A673 (cell line): ENCODE data around the gene SNRNP25. TPM values are rescaled to one million over a fixed set of nuclear protein-coding genes. Genes with fewer than 3 reads are reported as not detected.
"Not testable (repeated sequence)": the region's sequence is repeated elsewhere in the genome, so short reads cannot be mapped to it uniquely, and the experiment has no call there.

Source experiments
- BruUV-seq: library from RNA; stranded (reverse); fragments of 400-500 nt; replicated peaks from 2 replicates; lab custom pipeline; 2021; lab: Mats Ljungman, UMichigan
- CTCF ChIA-PET: fragments of 300-600 bp; sonication (Branson Sonifier 250); formaldehyde crosslinking; loops from one replicate; lab custom pipeline; 2022; ENCODE audit warnings: antibody characterized with exemption; lab: Charles Lee
- POLR2A ChIA-PET: fragments of 300-600 bp; sonication (Branson Sonifier 250); formaldehyde crosslinking; loops from one replicate; lab custom pipeline; 2022; ENCODE audit warnings: antibody characterized with exemption; ENCODE audit not compliant: low non-redundant PET; lab: Charles Lee
- DNase-seq: peaks from one replicate; pipeline ENCODE4 v3.0.0-alpha.2; 2015; ENCODE audit warnings: low spot score
- H3K27ac ChIP-seq: fragments of 200-600 bp; sonication (generic); 2 replicates; pipeline ENCODE4 v1.5.1; 2016; ENCODE audit warnings: mixed run types, low read depth, mild to moderate bottlenecking, mixed read lengths, antibody characterized with exemption, low read length; ENCODE audit not compliant: poor library complexity, severe bottlenecking
- H3K27me3 ChIP-seq: fragments of 200-600 bp; sonication (generic); replicated peaks from 2 replicates; pipeline ENCODE4 v1.6.1; 2017; ENCODE audit warnings: mixed run types, low read depth, mild to moderate bottlenecking, mixed read lengths, antibody characterized with exemption, low read length; ENCODE audit not compliant: insufficient read depth, poor library complexity
- H3K36me3 ChIP-seq: fragments of 200-600 bp; sonication (generic); 2 replicates; pipeline ENCODE4 v1.6.1; 2016; ENCODE audit warnings: mixed run types, mild to moderate bottlenecking, mixed read lengths, antibody characterized with exemption, low read length; ENCODE audit not compliant: insufficient read depth, poor library complexity, severe bottlenecking
- H3K4me1 ChIP-seq: fragments of 200-600 bp; sonication (generic); 2 replicates; pipeline ENCODE4 v1.6.1; 2017; ENCODE audit warnings: mixed run types, mild to moderate bottlenecking, mixed read lengths, antibody characterized with exemption, low read length; ENCODE audit not compliant: insufficient read depth, poor library complexity, severe bottlenecking
- H3K4me3 ChIP-seq: fragments of 200-600 bp; sonication (generic); 2 replicates; pipeline ENCODE4 v1.5.1; 2016; ENCODE audit warnings: low read depth, mixed run types, mild to moderate bottlenecking, mixed read lengths, low read length; ENCODE audit not compliant: poor library complexity, severe bottlenecking
- H3K9me3 ChIP-seq: fragments of 200-600 bp; sonication (generic); 2 replicates; pipeline ENCODE4 v1.6.1; 2016; ENCODE audit warnings: mixed run types, low read depth, mild to moderate bottlenecking, mixed read lengths, antibody characterized with exemption, low read length; ENCODE audit not compliant: poor library complexity, severe bottlenecking
- intact Hi-C: fragments of 100-400 bp; cut with micrococcal nuclease; formaldehyde crosslinking; loops from one replicate; pipeline ENCODE4 v1.10.0; 2022; ENCODE audit not compliant: unreplicated experiment
- total RNA-seq: library from RNA; stranded (reverse); gene quantifications from 2 replicates; pipeline ENCODE4 v1.2.3, GENCODE V29; 2021

The SNRNP25 gene
- total RNA-seq, 1 experiment from 2014 or later: 54.9 TPM

DNA sequence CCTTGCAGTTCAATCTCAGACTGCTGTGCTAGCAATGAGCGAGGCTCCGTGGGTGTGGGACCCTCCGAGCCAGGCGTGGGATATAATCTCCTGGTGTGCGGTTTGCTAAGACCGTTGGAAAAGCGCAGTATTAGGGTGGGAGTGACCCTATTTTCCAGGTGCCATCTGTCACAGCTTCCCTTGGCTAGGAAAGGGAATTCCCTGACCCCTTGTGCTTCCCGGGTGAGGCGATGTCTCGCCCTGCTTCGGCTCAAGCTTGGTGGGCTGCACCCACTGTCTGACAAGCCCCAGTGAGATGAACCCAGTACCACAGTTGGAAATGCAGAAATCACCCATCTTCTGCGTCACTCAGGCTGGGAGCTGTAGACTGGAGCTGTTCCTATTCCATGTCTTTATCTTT lies 32.7 kb upstream of the SNRNP25 start:
- POLR2A ChIA-PET, DNase-seq, H3K4me1 ChIP-seq, H3K27me3 ChIP-seq, H3K36me3 ChIP-seq, CTCF ChIA-PET, intact Hi-C loops, H3K4me3 ChIP-seq, H3K9me3 ChIP-seq, BruUV-seq, H3K27ac ChIP-seq: not testable (repeated sequence)

GRCh38 chr16:24151-24550 lies 29.5 kb upstream of the SNRNP25 start:
- DNase-seq, intact Hi-C loops, H3K27ac ChIP-seq, H3K27me3 ChIP-seq, BruUV-seq, H3K4me1 ChIP-seq, H3K9me3 ChIP-seq, H3K36me3 ChIP-seq, H3K4me3 ChIP-seq: not testable (repeated sequence)
- CTCF ChIA-PET: interaction anchor here (0.6 kb wide), 1 partner anchor 67 kb away, joined by 14 read pairs; no protein-coding TSS in a partner anchor
- POLR2A ChIA-PET: interaction anchor here (0.6 kb wide), 1 partner anchor 42 kb away, joined by 20 read pairs; no protein-coding TSS in a partner anchor

DNA sequence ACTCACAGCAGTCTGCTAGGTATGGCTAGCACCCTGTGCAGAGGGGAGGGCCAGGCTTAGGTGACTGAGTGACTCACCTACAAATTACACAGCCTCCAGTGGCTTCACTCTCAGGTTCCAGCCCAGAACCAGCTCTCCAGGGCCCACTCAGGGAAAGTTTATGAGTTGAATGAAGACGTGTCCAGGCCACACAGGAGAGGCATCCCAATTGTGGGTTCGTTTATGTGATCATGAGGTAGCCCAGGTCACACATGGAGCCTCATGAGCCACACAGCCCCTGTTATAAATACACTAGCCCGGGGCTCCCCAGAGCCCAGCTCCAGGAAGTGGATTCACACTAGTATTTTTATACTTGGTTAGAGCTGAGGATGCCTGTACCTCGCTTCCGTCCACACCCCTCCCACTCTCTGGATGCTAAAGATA lies 27.7 kb upstream of the SNRNP25 start:
- BruUV-seq, H3K36me3 ChIP-seq, H3K4me3 ChIP-seq, H3K27me3 ChIP-seq, H3K4me1 ChIP-seq, CTCF ChIA-PET, POLR2A ChIA-PET, H3K9me3 ChIP-seq, DNase-seq, H3K27ac ChIP-seq, intact Hi-C loops: not testable (repeated sequence)

GRCh38 chr16:30627-31026 lies 23.0 kb upstream of the SNRNP25 start:
- H3K36me3 ChIP-seq, H3K4me1 ChIP-seq, DNase-seq, intact Hi-C loops, CTCF ChIA-PET, H3K9me3 ChIP-seq, POLR2A ChIA-PET, H3K4me3 ChIP-seq, H3K27me3 ChIP-seq, H3K27ac ChIP-seq, BruUV-seq: not testable (repeated sequence)

- H3K36me3 ChIP-seq, CTCF ChIA-PET, BruUV-seq, H3K4me1 ChIP-seq, DNase-seq, H3K27me3 ChIP-seq, intact Hi-C loops, H3K9me3 ChIP-seq, POLR2A ChIA-PET, H3K27ac ChIP-seq, H3K4me3 ChIP-seq: not testable (repeated sequence)
Measured at GRCh38 chr16:33154-33876, 20.3 kb upstream of the SNRNP25 start.
